Cardiac fibroblast (primary cell): Measurements from ENCODE around the gene RTEL1.
A peak's percentile ranks its signal among the peaks of the same experiment; 100 is the strongest.

ENCODE experiments used
- DNase-seq, 2 donors: peaks; one replicate each; pipeline versions ENCODE4 v3.0.0 to v3.0.0-alpha.2; 2010; ENCODE audit warnings: low read depth in 2 of 2
- H3K4me3 ChIP-seq, 2 donors: replicated peaks in 1 of 2; 1 replicate in 1 of 2; 2 replicates in 1 of 2; pipeline ENCODE4 v1.5.1; 2011; ENCODE audit warnings: low read depth in 2 of 2, low read length in 2 of 2, mild to moderate bottlenecking in 2 of 2, moderate library complexity in 1 of 2
- TF ChIP-seq, protein P1 (sequence below): IDR thresholded peaks from one replicate; pipeline ENCODE4 v1.5.1; 2011; ENCODE audit warnings: low read depth, mild to moderate bottlenecking, low read length, inconsistent platforms

Gene RTEL1

DNA sequence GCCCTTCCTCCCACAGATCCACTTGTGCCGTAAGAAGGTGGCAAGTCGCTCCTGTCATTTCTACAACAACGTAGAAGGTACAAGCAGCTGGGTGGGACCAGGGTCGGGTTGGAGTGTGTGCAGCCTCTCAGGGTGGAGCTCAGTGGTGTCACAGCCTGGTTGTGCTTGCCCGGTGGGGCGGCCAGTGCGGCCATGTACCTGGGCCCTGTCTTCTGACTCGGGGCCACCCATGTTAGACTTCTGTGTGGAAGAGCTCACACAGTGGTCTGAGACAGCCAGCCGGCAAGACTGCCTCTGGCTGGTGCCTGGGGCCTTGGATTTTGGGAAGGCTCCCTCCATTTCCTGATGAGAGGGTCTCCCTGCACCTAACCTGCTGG lies 4.7 kb downstream of the RTEL1 start:
- TF ChIP-seq, protein P1, sequence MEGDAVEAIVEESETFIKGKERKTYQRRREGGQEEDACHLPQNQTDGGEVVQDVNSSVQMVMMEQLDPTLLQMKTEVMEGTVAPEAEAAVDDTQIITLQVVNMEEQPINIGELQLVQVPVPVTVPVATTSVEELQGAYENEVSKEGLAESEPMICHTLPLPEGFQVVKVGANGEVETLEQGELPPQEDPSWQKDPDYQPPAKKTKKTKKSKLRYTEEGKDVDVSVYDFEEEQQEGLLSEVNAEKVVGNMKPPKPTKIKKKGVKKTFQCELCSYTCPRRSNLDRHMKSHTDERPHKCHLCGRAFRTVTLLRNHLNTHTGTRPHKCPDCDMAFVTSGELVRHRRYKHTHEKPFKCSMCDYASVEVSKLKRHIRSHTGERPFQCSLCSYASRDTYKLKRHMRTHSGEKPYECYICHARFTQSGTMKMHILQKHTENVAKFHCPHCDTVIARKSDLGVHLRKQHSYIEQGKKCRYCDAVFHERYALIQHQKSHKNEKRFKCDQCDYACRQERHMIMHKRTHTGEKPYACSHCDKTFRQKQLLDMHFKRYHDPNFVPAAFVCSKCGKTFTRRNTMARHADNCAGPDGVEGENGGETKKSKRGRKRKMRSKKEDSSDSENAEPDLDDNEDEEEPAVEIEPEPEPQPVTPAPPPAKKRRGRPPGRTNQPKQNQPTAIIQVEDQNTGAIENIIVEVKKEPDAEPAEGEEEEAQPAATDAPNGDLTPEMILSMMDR = no peak
- DNase-seq = no peak

DNA sequence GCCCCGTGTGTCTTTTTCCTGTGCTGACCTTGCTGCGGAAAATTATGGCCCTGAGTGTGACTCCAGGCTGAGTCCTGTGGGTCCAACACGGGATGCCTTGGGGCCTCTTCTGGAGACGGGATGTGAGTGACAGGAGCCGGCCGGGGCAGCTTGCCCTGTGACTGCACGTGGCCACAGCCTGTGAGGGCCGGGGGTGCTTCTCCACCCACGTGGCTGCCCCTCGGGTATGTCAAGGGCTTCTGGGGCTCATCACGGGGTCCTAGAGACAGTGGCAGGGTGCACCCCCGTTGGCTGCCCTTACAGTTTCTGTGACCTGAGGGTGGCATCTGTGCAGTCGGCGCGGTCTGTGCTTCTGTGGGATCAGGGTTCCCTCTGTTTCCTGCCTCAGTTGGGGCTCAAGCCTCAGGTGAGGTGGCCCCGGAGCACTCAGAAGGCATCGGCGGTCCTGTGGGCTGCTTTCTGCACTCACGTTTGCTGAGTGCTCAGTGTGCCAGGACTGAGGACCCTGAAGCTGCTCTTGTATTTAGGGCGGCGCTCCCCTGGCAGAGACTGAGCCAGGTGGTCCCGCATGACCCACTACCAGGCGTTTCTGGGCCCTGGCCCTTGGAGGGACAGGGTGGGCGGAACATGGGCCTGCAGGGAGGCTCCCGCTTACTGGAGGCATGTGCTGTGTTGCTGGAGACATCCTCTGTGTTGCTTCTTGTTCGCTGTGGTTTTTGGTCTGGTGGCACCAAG lies 5.4 kb downstream of the RTEL1 start:
- no peak for DNase-seq
- H3K4me3 ChIP-seq = no peak overlapping the region
- TF ChIP-seq, protein P1 = no peak

More for the DNA sequence above, 4.7 kb downstream of the RTEL1 start:
- H3K4me3 ChIP-seq = no peak overlapping the region

DNA sequence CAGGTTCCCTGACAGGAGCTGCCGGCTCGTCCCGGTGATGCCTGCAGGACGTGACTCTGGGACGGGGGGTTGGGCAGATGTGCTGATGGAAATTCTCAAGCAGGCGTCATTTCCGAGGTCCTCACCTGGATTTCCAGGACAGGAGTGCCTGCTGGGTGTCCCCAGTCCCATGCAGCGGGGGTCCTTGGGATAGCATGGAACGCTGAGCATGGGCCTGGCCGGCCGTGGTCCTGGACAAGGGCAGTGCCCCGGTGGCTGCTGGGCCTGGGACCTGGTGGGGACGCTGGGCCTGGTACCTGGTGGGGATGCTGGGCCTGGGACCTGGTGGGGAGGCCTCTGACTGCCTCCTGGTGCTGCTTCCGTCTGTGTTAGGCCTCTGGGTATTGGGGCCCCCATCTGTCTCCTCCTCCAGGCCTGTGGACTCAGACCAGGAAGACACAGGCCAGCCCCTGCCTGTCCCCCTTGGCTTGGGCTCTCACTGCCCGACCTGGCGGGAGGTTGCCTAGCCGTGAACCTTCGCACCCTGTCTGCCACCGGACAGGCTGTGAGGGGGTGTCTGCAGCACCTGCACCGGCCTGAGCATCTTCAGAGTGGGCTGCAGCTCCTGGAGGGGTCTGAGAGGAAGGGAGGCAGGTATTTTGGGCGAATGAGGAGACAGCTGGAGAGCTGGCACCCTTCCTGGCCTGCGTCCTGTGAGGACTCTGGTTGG lies 6.2 kb downstream of the RTEL1 start:
- H3K4me3 ChIP-seq = no peak overlapping the region
- no peak for DNase-seq
- TF ChIP-seq, protein P1 = no peak

DNA sequence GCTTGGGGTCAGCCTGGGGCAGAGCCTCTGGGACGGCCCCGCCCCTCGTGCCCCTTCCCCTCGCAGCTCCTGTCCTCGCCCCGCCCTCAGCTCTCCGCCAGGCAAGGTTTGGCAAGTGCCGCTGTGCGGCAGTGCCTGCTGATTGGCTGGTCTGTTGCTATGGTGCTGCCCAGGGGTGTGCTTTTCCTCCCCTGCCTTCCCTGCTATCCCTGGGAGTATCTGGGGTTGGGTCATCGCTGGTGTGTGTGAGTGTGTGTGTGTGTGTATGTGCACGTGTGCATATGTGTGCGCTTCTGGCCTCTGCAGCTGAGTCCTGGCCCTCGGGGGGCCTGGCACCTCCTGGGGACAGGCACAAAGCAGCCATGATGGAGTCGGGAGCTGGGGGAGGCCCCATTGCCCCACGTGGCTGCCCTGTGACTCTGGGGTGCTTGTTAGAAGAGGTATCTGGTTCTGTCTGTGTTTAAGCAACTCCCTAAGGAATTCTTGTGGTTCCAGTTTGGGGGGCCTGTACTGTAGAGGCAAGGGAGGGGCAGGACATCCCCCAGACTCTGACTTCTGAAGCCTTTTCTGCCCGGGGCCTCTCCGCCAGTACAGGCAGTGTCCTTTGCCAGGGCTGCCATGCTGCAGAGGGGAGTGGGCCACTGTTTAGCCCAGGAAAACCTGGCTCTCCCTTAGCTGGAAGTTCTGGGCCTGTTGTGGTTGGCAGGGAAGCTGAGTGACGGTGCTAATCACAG lies 6.9 kb downstream of the RTEL1 start:
- DNase-seq = peak in 1 of 2 donors; percentile 42
- TF ChIP-seq, protein P1 = no peak
- H3K4me3 ChIP-seq = no peak overlapping the region

DNA sequence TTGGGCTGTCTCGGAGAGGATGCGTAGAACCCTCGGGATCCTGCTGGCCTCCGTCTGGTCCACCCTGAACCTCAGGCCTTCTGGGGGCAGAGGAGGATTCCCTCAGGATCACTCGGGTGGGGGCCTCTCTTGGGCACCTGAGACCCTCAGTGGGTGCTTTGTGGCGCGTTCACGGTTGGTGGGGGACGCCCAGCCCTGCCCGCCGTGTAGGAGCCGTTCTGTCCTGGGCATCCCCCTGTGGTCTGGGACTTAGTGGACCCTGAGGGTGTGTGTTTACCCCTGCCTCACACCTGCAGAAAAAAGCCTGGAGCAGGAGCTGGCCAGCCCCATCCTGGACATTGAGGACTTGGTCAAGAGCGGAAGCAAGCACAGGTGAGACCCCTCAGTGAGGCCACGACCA lies 7.6 kb downstream of the RTEL1 start:
- DNase-seq = no peak
- TF ChIP-seq, protein P1 = no peak
- no peak overlapping the region for H3K4me3 ChIP-seq

DNA sequence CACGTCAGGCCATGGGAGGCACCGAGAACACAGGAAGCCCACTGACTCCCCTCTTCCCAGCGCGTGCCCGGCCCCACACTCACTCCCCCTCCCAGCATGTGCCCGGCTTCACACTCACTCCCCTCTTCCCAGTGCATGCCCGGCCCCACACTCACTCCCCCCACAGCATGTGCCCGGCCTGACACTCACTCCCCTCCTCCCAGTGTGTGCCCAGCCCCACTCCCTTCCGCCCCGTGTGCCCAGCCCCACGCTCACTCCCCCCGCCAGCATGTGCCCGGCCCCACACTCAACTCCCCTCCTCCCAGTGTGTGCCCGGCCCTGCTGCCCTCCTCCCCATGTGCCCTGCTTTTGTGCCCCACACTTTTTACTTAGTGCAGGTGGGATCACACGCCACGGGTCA lies 9.7 kb downstream of the RTEL1 start:
- H3K4me3 ChIP-seq = no peak overlapping the region
- no peak for DNase-seq
- TF ChIP-seq, protein P1 = no peak
